ENCODE data around the gene MORN3.

GRCh38 chr12:121638298-121639202 lies 30.9 kb downstream of the MORN3 start:
- TF ChIP-seq USF2 (IDR thresholded peaks at IDR 0.05) (no peak), RAD21 (conservative IDR thresholded peaks at IDR 0.05 in 1 of 2, IDR thresholded peaks at IDR 0.05 in 1 of 2) (no peak)
